ENCODE data around the gene FBLN1.

FBLN1 gene

GRCh38 chr22:45537734-45538181 lies 35.1 kb downstream of the FBLN1 start (continued):
- TF ChIP-seq, protein P1, sequence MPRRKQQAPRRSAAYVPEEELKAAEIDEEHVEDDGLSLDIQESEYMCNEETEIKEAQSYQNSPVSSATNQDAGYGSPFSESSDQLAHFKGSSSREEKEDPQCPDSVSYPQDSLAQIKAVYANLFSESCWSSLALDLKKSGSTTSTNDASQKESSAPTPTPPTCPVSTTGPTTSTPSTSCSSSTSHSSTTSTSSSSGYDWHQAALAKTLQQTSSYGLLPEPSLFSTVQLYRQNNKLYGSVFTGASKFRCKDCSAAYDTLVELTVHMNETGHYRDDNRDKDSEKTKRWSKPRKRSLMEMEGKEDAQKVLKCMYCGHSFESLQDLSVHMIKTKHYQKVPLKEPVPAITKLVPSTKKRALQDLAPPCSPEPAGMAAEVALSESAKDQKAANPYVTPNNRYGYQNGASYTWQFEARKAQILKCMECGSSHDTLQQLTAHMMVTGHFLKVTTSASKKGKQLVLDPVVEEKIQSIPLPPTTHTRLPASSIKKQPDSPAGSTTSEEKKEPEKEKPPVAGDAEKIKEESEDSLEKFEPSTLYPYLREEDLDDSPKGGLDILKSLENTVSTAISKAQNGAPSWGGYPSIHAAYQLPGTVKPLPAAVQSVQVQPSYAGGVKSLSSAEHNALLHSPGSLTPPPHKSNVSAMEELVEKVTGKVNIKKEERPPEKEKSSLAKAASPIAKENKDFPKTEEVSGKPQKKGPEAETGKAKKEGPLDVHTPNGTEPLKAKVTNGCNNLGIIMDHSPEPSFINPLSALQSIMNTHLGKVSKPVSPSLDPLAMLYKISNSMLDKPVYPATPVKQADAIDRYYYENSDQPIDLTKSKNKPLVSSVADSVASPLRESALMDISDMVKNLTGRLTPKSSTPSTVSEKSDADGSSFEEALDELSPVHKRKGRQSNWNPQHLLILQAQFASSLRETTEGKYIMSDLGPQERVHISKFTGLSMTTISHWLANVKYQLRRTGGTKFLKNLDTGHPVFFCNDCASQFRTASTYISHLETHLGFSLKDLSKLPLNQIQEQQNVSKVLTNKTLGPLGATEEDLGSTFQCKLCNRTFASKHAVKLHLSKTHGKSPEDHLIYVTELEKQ (tag by site-specific recombination; IDR thresholded peaks at IDR 0.05; ENCODE audit: borderline replicate concordance), result no peak
- TF ChIP-seq ZSCAN5A (tag by site-specific recombination; IDR thresholded peaks at IDR 0.05) (no peak), SP7 (tag by site-specific recombination; IDR thresholded peaks at IDR 0.05) (peak; percentile 86), ZNF560 (tag by site-specific recombination; IDR thresholded peaks at IDR 0.05; ENCODE audit: borderline replicate concordance) (no peak), ZNF211 (tag by site-specific recombination; IDR thresholded peaks at IDR 0.05; ENCODE audit: low read depth) (no peak), INSM2 (tag by site-specific recombination; IDR thresholded peaks at IDR 0.05) (no peak), RBAK (tag by site-specific recombination; IDR thresholded peaks at IDR 0.05) (no peak), ZNF571 (tag by site-specific recombination; IDR thresholded peaks at IDR 0.05) (no peak), ZNF426 (tag by site-specific recombination; IDR thresholded peaks at IDR 0.05) (no peak), ZNF791 (tag by site-specific recombination; IDR thresholded peaks at IDR 0.05) (no peak), ZNF521 (tag by site-specific recombination; IDR thresholded peaks at IDR 0.05) (no peak), ZNF660 (tag by site-specific recombination; IDR thresholded peaks at IDR 0.05) (peak; percentile 91), SP3 (tag by site-specific recombination; IDR thresholded peaks at IDR 0.05) (no peak), ZNF48 (tag by site-specific recombination; IDR thresholded peaks at IDR 0.05) (no peak), KLF16 (tag by site-specific recombination; IDR thresholded peaks at IDR 0.05) (no peak), ZBTB10 (tag by site-specific recombination; IDR thresholded peaks at IDR 0.05) (no peak), ZNF529 (tag by site-specific recombination; IDR thresholded peaks at IDR 0.05; ENCODE audit: insufficient replicate concordance) (no peak), ZNF473 (tag by site-specific recombination; IDR thresholded peaks at IDR 0.05) (no peak), ZNF114 (tag by site-specific recombination; IDR thresholded peaks at IDR 0.05) (no peak), OSR2 (tag by site-specific recombination; IDR thresholded peaks at IDR 0.05) (peak; percentile 55; the same call in 1 of the 2 replicates), ZNF341 (tag by site-specific recombination; IDR thresholded peaks at IDR 0.05; ENCODE audit: low read depth) (peak; percentile 98), GFI1B (tag by site-specific recombination; IDR thresholded peaks at IDR 0.05) (no peak)
- TF ChIP-seq, protein P2, sequence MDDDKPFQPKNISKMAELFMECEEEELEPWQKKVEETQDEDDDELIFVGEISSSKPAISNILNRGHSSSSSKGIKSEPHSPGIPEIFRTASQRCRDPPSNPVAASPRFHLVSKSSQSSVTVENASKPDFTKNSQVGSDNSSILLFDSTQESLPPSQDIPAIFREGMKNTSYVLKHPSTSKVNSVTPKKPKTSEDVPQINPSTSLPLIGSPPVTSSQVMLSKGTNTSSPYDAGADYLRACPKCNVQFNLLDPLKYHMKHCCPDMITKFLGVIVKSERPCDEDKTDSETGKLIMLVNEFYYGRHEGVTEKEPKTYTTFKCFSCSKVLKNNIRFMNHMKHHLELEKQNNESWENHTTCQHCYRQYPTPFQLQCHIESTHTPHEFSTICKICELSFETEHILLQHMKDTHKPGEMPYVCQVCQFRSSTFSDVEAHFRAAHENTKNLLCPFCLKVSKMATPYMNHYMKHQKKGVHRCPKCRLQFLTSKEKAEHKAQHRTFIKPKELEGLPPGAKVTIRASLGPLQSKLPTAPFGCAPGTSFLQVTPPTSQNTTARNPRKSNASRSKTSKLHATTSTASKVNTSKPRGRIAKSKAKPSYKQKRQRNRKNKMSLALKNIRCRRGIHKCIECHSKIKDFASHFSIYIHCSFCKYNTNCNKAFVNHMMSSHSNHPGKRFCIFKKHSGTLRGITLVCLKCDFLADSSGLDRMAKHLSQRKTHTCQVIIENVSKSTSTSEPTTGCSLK (tag by site-specific recombination; IDR thresholded peaks at IDR 0.05), result no peak
- TF ChIP-seq, protein P3, sequence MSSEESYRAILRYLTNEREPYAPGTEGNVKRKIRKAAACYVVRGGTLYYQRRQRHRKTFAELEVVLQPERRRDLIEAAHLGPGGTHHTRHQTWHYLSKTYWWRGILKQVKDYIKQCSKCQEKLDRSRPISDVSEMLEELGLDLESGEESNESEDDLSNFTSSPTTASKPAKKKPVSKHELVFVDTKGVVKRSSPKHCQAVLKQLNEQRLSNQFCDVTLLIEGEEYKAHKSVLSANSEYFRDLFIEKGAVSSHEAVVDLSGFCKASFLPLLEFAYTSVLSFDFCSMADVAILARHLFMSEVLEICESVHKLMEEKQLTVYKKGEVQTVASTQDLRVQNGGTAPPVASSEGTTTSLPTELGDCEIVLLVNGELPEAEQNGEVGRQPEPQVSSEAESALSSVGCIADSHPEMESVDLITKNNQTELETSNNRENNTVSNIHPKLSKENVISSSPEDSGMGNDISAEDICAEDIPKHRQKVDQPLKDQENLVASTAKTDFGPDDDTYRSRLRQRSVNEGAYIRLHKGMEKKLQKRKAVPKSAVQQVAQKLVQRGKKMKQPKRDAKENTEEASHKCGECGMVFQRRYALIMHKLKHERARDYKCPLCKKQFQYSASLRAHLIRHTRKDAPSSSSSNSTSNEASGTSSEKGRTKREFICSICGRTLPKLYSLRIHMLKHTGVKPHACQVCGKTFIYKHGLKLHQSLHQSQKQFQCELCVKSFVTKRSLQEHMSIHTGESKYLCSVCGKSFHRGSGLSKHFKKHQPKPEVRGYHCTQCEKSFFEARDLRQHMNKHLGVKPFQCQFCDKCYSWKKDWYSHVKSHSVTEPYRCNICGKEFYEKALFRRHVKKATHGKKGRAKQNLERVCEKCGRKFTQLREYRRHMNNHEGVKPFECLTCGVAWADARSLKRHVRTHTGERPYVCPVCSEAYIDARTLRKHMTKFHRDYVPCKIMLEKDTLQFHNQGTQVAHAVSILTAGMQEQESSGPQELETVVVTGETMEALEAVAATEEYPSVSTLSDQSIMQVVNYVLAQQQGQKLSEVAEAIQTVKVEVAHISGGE (tag by site-specific recombination; conservative IDR thresholded peaks at IDR 0.05; ENCODE audit: low read depth), result no peak
- TF ChIP-seq, protein P4, sequence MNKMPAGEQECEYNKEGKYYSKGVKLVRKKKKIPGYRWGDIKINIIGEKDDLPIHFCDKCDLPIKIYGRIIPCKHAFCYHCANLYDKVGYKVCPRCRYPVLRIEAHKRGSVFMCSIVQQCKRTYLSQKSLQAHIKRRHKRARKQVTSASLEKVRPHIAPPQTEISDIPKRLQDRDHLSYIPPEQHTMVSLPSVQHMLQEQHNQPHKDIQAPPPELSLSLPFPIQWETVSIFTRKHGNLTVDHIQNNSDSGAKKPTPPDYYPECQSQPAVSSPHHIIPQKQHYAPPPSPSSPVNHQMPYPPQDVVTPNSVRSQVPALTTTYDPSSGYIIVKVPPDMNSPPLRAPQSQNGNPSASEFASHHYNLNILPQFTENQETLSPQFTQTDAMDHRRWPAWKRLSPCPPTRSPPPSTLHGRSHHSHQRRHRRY (tag by site-specific recombination; IDR thresholded peaks at IDR 0.05), result no peak

All from HEK293 (cell line).